MM.1S (cell line): ENCODE data around the gene UBL4B.

Source experiments
- DNase-seq: peaks from one replicate; pipeline ENCODE4 v3.0.0-alpha.2; 2015
- H2AFZ ChIP-seq: fragments of 300-600 bp; sonication (generic); 2 replicates; pipeline ENCODE4 v1.6.0; 2016; ENCODE audit warnings: antibody characterized with exemption, low read length
- H3F3A ChIP-seq: fragments of 300-600 bp; sonication (generic); 2 replicates; pipeline ENCODE4 v1.6.1; 2016; ENCODE audit warnings: mild to moderate bottlenecking, antibody characterized with exemption, low read length, moderate library complexity, mixed read lengths; ENCODE audit not compliant: insufficient read depth
- H3K27ac ChIP-seq: fragments of 300-600 bp; sonication (generic); 2 replicates; pipeline ENCODE4 v1.5.1; 2016; ENCODE audit warnings: mild to moderate bottlenecking, low read length
- H3K27me3 ChIP-seq: fragments of 300-600 bp; sonication (generic); replicated peaks from 2 replicates; pipeline ENCODE4 v1.6.0; 2016; ENCODE audit warnings: low read length; ENCODE audit not compliant: insufficient read depth
- H3K36me3 ChIP-seq: fragments of 300-600 bp; sonication (generic); replicated peaks from 2 replicates; pipeline ENCODE4 v1.6.1; 2016; ENCODE audit warnings: mild to moderate bottlenecking, low read length, mixed read lengths; ENCODE audit not compliant: insufficient read depth
- H3K4me1 ChIP-seq: fragments of 300-600 bp; sonication (generic); 2 replicates; pipeline ENCODE4 v1.6.1; 2016; ENCODE audit warnings: low read length, mixed read lengths
- H3K4me2 ChIP-seq: fragments of 300-600 bp; sonication (generic); 2 replicates; pipeline ENCODE4 v1.6.0; 2016; ENCODE audit warnings: low read depth, low read length
- H3K4me3 ChIP-seq: fragments of 300-600 bp; sonication (generic); 2 replicates; pipeline ENCODE4 v1.5.1; 2016; ENCODE audit warnings: low read length, mixed read lengths
- H3K79me2 ChIP-seq: fragments of 300-600 bp; sonication (generic); 2 replicates; pipeline ENCODE4 v1.6.1; 2016; ENCODE audit warnings: mixed run types, low read length, mixed read lengths
- H3K9ac ChIP-seq: fragments of 300-600 bp; sonication (generic); 2 replicates; pipeline ENCODE4 v1.6.1; 2016; ENCODE audit warnings: low read length, mixed read lengths
- H3K9me2 ChIP-seq: fragments of 300-600 bp; sonication (generic); replicated peaks from 2 replicates; pipeline ENCODE4 v1.6.1; 2016; ENCODE audit warnings: mild to moderate bottlenecking, low read length, mixed read lengths; ENCODE audit not compliant: insufficient read depth
- H3K9me3 ChIP-seq: fragments of 300-600 bp; sonication (generic); replicated peaks from 2 replicates; pipeline ENCODE4 v1.6.1; 2016; ENCODE audit warnings: mild to moderate bottlenecking, low read length, mixed read lengths; ENCODE audit not compliant: insufficient read depth
- H4K20me1 ChIP-seq: fragments of 300-600 bp; sonication (generic); 2 replicates; pipeline ENCODE4 v1.6.1; 2016; ENCODE audit warnings: mild to moderate bottlenecking, low read length, moderate library complexity, mixed read lengths; ENCODE audit not compliant: insufficient read depth
- CTCF ChIP-seq: fragments of 300-600 bp; sonication (generic); IDR thresholded peaks from 2 replicates; pipeline ENCODE4 v1.5.1; 2016; ENCODE audit warnings: antibody characterized with exemption, low read length, mixed read lengths
- EZH2 ChIP-seq: fragments of 300-600 bp; sonication (generic); optimal IDR thresholded peaks from 2 replicates; pipeline ENCODE3; 2017; ENCODE audit warnings: low read depth, mild to moderate bottlenecking, antibody characterized with exemption, low read length, mixed read lengths
- EZH2phosphoT487 ChIP-seq: fragments of 300-600 bp; sonication (generic); IDR thresholded peaks from 2 replicates; pipeline ENCODE4 v1.6.1; 2018; ENCODE audit warnings: antibody characterized with exemption, low read length

Gene UBL4B

GRCh38 chr1:110132682-110133081 is 20.4 kb downstream of the UBL4B start:
- Histone ChIP-seq H3K9me3 (no peaks in the 10 kb centered on the region), H3K27ac (no peak overlapping the region)

GRCh38 chr1:110133436-110133835 is 21.2 kb downstream of the UBL4B start:
- Histone ChIP-seq H3K4me1 (peaks cover 15% of the 10 kb centered on the region), H3K9ac (no peak overlapping the region), H3K9me3 (no peaks in the 10 kb centered on the region), H2AFZ (no peak overlapping the region), H3K4me3 (no peak overlapping the region), H3K36me3 (no peaks in the 10 kb centered on the region), H3K27me3 (no peaks in the 10 kb centered on the region), H3K27ac (no peak overlapping the region), H3F3A (no peaks in the 10 kb centered on the region), H4K20me1 (no peaks in the 10 kb centered on the region), H3K4me2 (no peak overlapping the region), H3K79me2 (no peaks in the 10 kb centered on the region), H3K9me2 (no peaks in the 10 kb centered on the region)
- no peak for DNase-seq
- TF ChIP-seq EZH2phosphoT487 (no peak), CTCF (no peak), EZH2 (no peak)

More at GRCh38 chr1:110132682-110133081, 20.4 kb downstream of the UBL4B start:
- Histone ChIP-seq H3K9me2 (no peaks in the 10 kb centered on the region), H3K27me3 (no peaks in the 10 kb centered on the region), H3K4me2 (no peak overlapping the region), H3K4me1 (peaks cover 15% of the 10 kb centered on the region), H3K79me2 (no peaks in the 10 kb centered on the region), H3K4me3 (no peak overlapping the region), H3F3A (no peaks in the 10 kb centered on the region), H4K20me1 (no peaks in the 10 kb centered on the region), H3K9ac (no peak overlapping the region), H3K36me3 (no peaks in the 10 kb centered on the region), H2AFZ (no peak overlapping the region)
- TF ChIP-seq EZH2phosphoT487 (no peak), CTCF (no peak), EZH2 (no peak)
- no peak for DNase-seq

GRCh38 chr1:110134050-110134595 is 21.9 kb downstream of the UBL4B start:
- Histone ChIP-seq H3K9me2 (no peaks in the 10 kb centered on the region), H3K4me2 (no peak overlapping the region), H3K9ac (no peak overlapping the region), H3K27ac (no peak overlapping the region), H3K4me1 (peaks cover 15% of the 10 kb centered on the region), H3K79me2 (no peaks in the 10 kb centered on the region), H3F3A (no peaks in the 10 kb centered on the region), H3K4me3 (no peak overlapping the region), H3K27me3 (no peaks in the 10 kb centered on the region), H4K20me1 (no peaks in the 10 kb centered on the region), H3K36me3 (no peaks in the 10 kb centered on the region), H3K9me3 (no peaks in the 10 kb centered on the region), H2AFZ (no peak overlapping the region)
- TF ChIP-seq EZH2, result no peak
- TF ChIP-seq EZH2phosphoT487, result no peak
- no peak for TF ChIP-seq CTCF
- DNase-seq, result no peak
